K562 (cell line): Measurements from ENCODE around the gene CCT5. TPM values are rescaled to one million over a fixed set of nuclear protein-coding genes. Genes with fewer than 3 reads are reported as not detected.

ENCODE experiments used
- AFF1 ChIP-seq, 2 experiments: fragments of 450-650 bp; IDR thresholded peaks; 2 replicates each; pipeline ENCODE4 v1.6.1; 2018; ENCODE audit warnings: mild to moderate bottlenecking in 2 of 2, low read depth in 1 of 2; ENCODE audit not compliant: partially characterized antibody in 2 of 2
- CXXC5 ChIP-seq: fragments of 250-450 bp; sonication (Bioruptor Pico); IDR thresholded peaks from 2 replicates; pipeline ENCODE4 v1.8.0; 2022; ENCODE audit warnings: inconsistent platforms, mild to moderate bottlenecking, moderate library complexity
- HINFP ChIP-seq: fragments of 450-650 bp; conservative IDR thresholded peaks from 2 replicates; pipeline ENCODE4 v1.6.1; 2016; ENCODE audit warnings: missing genetic modification characterization, low read depth, mild to moderate bottlenecking, control low read depth, missing compliant biosample characterization
- JUNB ChIP-seq: fragments of 450-650 bp; formaldehyde crosslinking; conservative IDR thresholded peaks from 2 replicates; pipeline ENCODE4 v1.4.0; 2020; ENCODE audit warnings: mild to moderate bottlenecking
- LCOR ChIP-seq: sonication (generic); formaldehyde crosslinking; IDR thresholded peaks from 2 replicates; pipeline ENCODE4 v1.8.0; 2022; ENCODE audit warnings: mild to moderate bottlenecking, missing genetic modification reagents
- MAZ ChIP-seq, 2 experiments: fragments of 450-650 bp in 1 of 2; sonication (generic) in 1 of 2; formaldehyde crosslinking; IDR thresholded peaks in 1 of 2; conservative IDR thresholded peaks in 1 of 2; 2 replicates each; pipeline versions ENCODE4 v1.4.0 to v1.5.0; 2020; ENCODE audit warnings: mild to moderate bottlenecking in 1 of 2, missing genetic modification reagents in 1 of 2
- MTA3 ChIP-seq: fragments of 450-650 bp; formaldehyde crosslinking; IDR thresholded peaks from 2 replicates; pipeline ENCODE4 v1.6.1; 2017; ENCODE audit warnings: mild to moderate bottlenecking, borderline replicate concordance
- NCOA4 ChIP-seq: fragments of 450-650 bp; IDR thresholded peaks from 2 replicates; pipeline ENCODE4 v1.6.1; 2018; ENCODE audit warnings: mild to moderate bottlenecking; ENCODE audit not compliant: partially characterized antibody
- NFE2L1 ChIP-seq: fragments of 450-650 bp; IDR thresholded peaks from 2 replicates; pipeline ENCODE4 v1.6.1; 2016; ENCODE audit warnings: missing genetic modification characterization, low read depth, mild to moderate bottlenecking, missing compliant biosample characterization, moderate library complexity, borderline replicate concordance
- TAF9B ChIP-seq: fragments of 450-650 bp; IDR thresholded peaks from 2 replicates; pipeline ENCODE4 v1.6.1; 2018; ENCODE audit warnings: mild to moderate bottlenecking; ENCODE audit not compliant: partially characterized antibody
- ZBTB40 ChIP-seq, 2 experiments: fragments of 450-650 bp in 1 of 2; sonication (generic) in 1 of 2; formaldehyde crosslinking in 1 of 2; IDR thresholded peaks; 2 replicates each; pipeline versions ENCODE4 v1.7.1 to v1.9.0; 2016 to 2022; ENCODE audit warnings: inconsistent platforms in 1 of 2, mild to moderate bottlenecking in 1 of 2, missing genetic modification reagents in 1 of 2
- polyA plus RNA-seq, 8 experiments: library from polyadenylated mRNA; depleted of rRNA in 4 of 8; stranded (reverse) in 5 of 8; unstranded in 3 of 8; fragments of >200 nt; fragmentation: Nextera tagmentation in 2 of 8; fragmentation: Illumina TruSeq in 1 of 8; extraction: Ambion mirVana in 2 of 8; extraction: Trizol in 1 of 8; gene quantifications; 2 replicates each; pipeline versions ENCODE4 v1.2.1 to v1.2.3, GENCODE V29; 2011 to 2014; ENCODE audit warnings: inconsistent platforms in 1 of 8, missing spikeins in 1 of 8
- total RNA-seq, 7 experiments: library from RNA; depleted of rRNA in 6 of 7; stranded (reverse); fragments of >200 nt in 6 of 7; fragmentation: Illumina TruSeq in 2 of 7; extraction: Trizol in 2 of 7; gene quantifications; 2 replicates each; pipeline versions ENCODE4 v1.2.1 to v1.2.3, GENCODE V29; 2011 to 2021; ENCODE audit warnings: low replicate concordance in 1 of 7

CCT5 gene
- total and polyA plus RNA-seq, 9 of the 15 experiments (the other 6 are each of a cell fraction or from before 2014, with no cell fraction given) = 782 to 1,606 (median 1,153) TPM

GRCh38 chr5:10283927-10284635, 34.0 kb downstream of the CCT5 start (continued):
- 0 out of 2 replicates have a peak, but pooled peaks have one; percentile 28 for TF ChIP-seq ZBTB40 (IDR thresholded peaks at IDR 0.05)
- no peak for TF ChIP-seq ZBTB40 (CRISPR knock-in tag; IDR thresholded peaks at IDR 0.05)
- no peak for TF ChIP-seq TAF9B
- TF ChIP-seq MTA3 = no peak
- TF ChIP-seq AFF1 (IDR thresholded peaks at IDR 0.05; ENCODE audit: low read depth in 1 of 2, partially characterized antibody in 2 of 2) = no peak
- TF ChIP-seq MAZ (CRISPR knock-in tag; conservative IDR thresholded peaks at IDR 0.05 in 1 of 2, IDR thresholded peaks at IDR 0.05 in 1 of 2) = peak; percentile 72 to 76; a peak in 3 of 4 replicates
- 0 out of 2 replicates have a peak, but pooled peaks have one; percentile 42 for TF ChIP-seq LCOR
- no peak for TF ChIP-seq HINFP (tag)
- TF ChIP-seq NCOA4 = no peak
- TF ChIP-seq NFE2L1 (tag) = no peak
- TF ChIP-seq JUNB (CRISPR knock-in tag) = 0 out of 2 replicates have a peak, but pooled peaks have one; percentile 13
- TF ChIP-seq CXXC5 (CRISPR knock-in tag) = peak; percentile 55
